ENCODE results near the gene TLR7. TPM values are rescaled to one million over a fixed set of nuclear protein-coding genes. Genes with fewer than 3 reads are reported as not detected.

The TLR7 gene
- total RNA-seq, 4 donors from 2014 or later: 0.15 to 0.38 (median 0.23) TPM

DNA sequence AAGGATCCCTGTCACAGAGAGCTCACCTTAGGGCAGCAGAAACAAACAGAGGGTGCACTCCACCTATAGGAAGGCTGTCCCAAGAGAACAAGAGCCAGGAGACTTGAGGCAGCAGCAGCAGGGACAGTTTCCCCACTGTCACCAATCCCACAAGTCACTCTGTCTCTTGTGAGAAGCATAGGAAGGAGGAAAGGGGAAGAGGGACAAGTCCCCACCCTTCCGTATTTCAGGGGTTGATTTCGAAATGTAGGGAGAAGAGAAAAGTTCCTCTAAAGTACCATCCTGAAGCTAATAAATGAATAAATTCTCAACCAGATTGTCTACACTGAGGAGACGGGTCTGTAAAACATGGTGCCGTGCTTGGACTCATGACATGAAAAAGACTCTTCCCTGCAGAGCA, 30.1 kb downstream of the TLR7 start:
- DNase-seq (ENCODE audit: low spot score in 2 of 2): no peak
- intact Hi-C loops (cut with DNase I; ENCODE audit: low total_unique reads): no loop called here
- H3K4me3 ChIP-seq (ENCODE audit: low read depth, poor library complexity, severe bottlenecking): no peak overlapping the region
- 88 to 89% methylated on average over 4 of the region's 4 CpGs for WGBS, 2 donors
- TF ChIP-seq, protein P1, sequence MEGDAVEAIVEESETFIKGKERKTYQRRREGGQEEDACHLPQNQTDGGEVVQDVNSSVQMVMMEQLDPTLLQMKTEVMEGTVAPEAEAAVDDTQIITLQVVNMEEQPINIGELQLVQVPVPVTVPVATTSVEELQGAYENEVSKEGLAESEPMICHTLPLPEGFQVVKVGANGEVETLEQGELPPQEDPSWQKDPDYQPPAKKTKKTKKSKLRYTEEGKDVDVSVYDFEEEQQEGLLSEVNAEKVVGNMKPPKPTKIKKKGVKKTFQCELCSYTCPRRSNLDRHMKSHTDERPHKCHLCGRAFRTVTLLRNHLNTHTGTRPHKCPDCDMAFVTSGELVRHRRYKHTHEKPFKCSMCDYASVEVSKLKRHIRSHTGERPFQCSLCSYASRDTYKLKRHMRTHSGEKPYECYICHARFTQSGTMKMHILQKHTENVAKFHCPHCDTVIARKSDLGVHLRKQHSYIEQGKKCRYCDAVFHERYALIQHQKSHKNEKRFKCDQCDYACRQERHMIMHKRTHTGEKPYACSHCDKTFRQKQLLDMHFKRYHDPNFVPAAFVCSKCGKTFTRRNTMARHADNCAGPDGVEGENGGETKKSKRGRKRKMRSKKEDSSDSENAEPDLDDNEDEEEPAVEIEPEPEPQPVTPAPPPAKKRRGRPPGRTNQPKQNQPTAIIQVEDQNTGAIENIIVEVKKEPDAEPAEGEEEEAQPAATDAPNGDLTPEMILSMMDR (IDR thresholded peaks at IDR 0.05): no peak
- TF ChIP-seq POLR2A (IDR thresholded peaks at IDR 0.05): no peak

DNA sequence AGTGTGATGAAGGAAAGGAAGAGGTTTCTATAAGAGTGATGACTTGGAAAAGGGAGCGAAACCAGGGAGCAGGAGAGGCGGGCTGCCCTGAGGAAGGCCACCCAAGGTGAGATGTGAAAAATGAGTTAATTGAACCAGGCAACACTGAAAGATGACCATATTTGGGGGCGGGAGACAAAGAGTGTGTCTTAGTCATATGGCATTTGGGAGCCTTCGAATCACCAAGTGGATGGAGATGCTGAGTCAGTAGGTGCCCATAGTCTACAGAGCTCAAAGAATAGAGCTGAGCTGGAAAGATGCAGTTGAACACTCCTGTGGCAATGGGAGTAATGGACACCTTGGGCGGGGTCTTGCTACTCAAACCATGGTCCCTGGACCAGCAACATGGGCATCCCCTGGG, 31.2 kb downstream of the TLR7 start:
- TF ChIP-seq, protein P1 (IDR thresholded peaks at IDR 0.05): no peak
- DNase-seq (ENCODE audit: low spot score in 2 of 2): no peak
- H3K4me3 ChIP-seq (ENCODE audit: low read depth, poor library complexity, severe bottlenecking): no peak overlapping the region
- 84 to 88% methylated on average over 4 to 5 of the region's 5 CpGs for WGBS, 2 donors
- intact Hi-C loops (cut with DNase I; ENCODE audit: low total_unique reads): no loop called here

DNA sequence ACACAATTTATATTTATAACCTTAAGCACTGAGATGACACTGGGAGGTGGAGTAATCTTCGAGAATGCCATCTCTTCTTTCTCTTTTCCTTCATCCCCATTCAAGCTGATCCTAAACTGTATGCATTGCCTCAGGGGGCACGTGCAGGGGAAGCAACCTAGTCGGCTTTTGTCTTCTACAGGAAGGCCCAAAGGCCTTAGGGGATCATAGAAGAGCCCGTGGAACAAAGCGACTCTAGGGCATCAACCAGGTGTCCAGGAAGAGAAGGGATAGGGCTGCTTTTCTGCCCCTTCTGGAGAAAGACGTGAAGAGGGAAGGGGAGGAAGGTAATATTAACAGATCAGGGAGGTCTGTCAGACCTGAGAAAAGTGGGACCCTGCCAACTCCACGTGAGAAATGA, 32.6 kb downstream of the TLR7 start:
- no peak for DNase-seq (ENCODE audit: low spot score in 2 of 2)
- no peak overlapping the region for H3K4me3 ChIP-seq (ENCODE audit: low read depth, poor library complexity, severe bottlenecking)
- WGBS, 2 donors: 48 to 59% methylated on average over 7 of the region's 7 CpGs
- TF ChIP-seq, protein P1 (IDR thresholded peaks at IDR 0.05): no peak
- no peak for TF ChIP-seq POLR2A (IDR thresholded peaks at IDR 0.05)
- intact Hi-C loops (cut with DNase I; ENCODE audit: low total_unique reads): no loop called here

DNA sequence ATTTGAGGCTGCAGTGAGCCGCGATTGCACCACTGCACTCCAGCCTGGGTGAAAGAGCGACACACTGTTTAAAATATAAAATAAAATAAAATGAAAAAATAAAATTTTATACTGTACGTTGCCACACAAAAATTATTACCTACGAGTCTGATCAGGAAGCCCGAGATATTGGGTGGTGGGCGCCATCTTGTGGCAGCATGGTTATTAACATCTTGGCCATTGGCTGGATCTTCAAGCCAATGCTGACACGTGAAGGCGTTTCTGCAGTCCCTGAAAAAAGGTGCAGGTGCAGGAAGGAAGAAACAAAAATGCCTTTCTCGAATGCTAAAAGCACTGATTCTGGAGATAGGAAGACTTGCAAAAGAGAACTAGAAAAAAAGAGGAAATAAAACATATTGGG, 34.6 kb downstream of the TLR7 start:
- TF ChIP-seq POLR2A (IDR thresholded peaks at IDR 0.05): no peak
- TF ChIP-seq, protein P1 (IDR thresholded peaks at IDR 0.05): no peak
- H3K4me3 ChIP-seq (ENCODE audit: low read depth, poor library complexity, severe bottlenecking): no peak overlapping the region
- peak; percentile 42 to 88 for DNase-seq (ENCODE audit: low spot score in 2 of 2)
- intact Hi-C loops (cut with DNase I; ENCODE audit: low total_unique reads): loop anchor here (5.0 kb wide), 1 partner anchor 89 kb away; no protein-coding TSS in a partner anchor
- WGBS, 2 donors: 11 to 17% methylated on average over 10 of the region's 10 CpGs

DNA sequence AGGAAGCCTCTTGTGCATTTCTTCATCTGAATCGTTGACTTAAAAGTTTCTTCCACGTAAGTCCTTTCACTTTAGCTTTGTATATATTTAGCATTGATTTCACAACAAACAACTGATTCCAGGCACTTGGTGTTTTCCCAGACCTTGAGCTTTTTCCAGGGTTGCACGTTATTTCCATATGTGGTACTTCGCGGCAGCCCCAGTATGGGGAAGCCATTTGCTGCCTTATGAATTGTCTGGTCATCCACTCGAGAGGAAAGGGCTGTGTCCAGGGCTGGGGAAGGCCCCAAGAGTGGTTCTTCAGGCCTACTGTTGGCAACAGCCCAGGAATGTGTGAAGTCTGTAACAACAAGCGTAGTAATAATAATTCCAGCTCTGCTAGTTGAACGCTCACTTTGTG, 36.8 kb downstream of the TLR7 start:
- 41 to 72% methylated on average over 8 of the region's 8 CpGs for WGBS, 2 donors
- H3K4me3 ChIP-seq (ENCODE audit: low read depth, poor library complexity, severe bottlenecking): no peak overlapping the region
- TF ChIP-seq, protein P1 (IDR thresholded peaks at IDR 0.05): no peak
- no peak for TF ChIP-seq POLR2A (IDR thresholded peaks at IDR 0.05)
- intact Hi-C loops (cut with DNase I; ENCODE audit: low total_unique reads): loop anchor here (5.0 kb wide), 1 partner anchor 91 kb away; no protein-coding TSS in a partner anchor
- DNase-seq (ENCODE audit: low spot score in 2 of 2): no peak

DNA sequence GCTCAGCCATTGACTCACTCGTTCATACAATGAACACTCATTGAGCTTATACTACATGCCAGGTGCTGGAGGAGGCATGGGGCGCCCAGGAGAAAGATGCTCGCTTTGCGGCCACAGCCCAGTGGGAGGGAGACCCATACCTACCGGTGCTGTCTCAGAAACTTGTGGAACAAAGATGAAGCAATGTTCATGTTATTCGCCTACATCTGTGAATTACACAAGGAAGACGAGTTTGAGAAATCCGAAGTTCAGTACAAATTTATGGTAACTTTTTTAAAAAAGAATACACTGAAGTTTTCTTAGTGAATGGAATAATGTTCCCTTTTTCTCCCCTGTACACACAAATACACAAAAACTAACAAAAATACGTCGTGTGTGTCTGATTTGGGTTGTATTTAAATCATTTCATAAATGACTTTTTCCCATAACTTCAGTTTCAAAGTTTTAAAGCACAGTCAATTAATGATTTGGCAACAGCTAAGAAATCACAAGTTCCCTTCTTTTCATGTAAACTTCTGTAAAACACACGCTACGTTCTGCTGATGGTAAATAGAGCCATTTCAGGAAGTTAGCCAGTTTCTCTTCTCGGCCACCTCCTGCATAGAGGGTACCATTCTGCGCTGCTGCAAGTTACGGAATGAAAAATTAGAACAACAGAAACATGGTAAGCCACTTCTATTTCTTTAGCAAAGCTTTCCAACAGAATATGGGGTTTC, 39.3 kb downstream of the TLR7 start, which contains the start of gene TLR8:
TLR8 (plus strand) TSS at position 575 of the 716 bp plus-strand sequence; CDS start at position 662, 87 bp downstream.
- H3K4me3 ChIP-seq (ENCODE audit: low read depth, poor library complexity, severe bottlenecking): no peak within 1 kb of the TSS
- 79 to 91% methylated on average over 15 of the region's 15 CpGs for WGBS, 2 donors
- intact Hi-C loops (cut with DNase I; ENCODE audit: low total_unique reads): no loop called here
- DNase-seq (ENCODE audit: low spot score in 2 of 2): no peak
- no peak for TF ChIP-seq POLR2A (IDR thresholded peaks at IDR 0.05)
- TF ChIP-seq, protein P1 (IDR thresholded peaks at IDR 0.05): no peak

All from lower leg skin (tissue), 4 donors.